K562 (cell line): ENCODE measurements around the gene ZFYVE27. TPM values are rescaled to one million over a fixed set of nuclear protein-coding genes. Genes with fewer than 3 reads are reported as not detected.

Experiments
- CREBBP ChIP-seq: IDR thresholded peaks from one replicate; pipeline ENCODE4 v1.6.1; 2012; ENCODE audit warnings: low read depth, mild to moderate bottlenecking, control low read depth, inconsistent platforms, low read length
- CTCFL ChIP-seq: IDR thresholded peaks from 2 replicates; pipeline ENCODE4 v1.6.1; 2011; ENCODE audit warnings: borderline replicate concordance, low read depth, mild to moderate bottlenecking, moderate library complexity, low read length; ENCODE audit not compliant: insufficient read depth, poor library complexity, severe bottlenecking
- HINFP ChIP-seq: fragments of 450-650 bp; conservative IDR thresholded peaks from 2 replicates; pipeline ENCODE4 v1.6.1; 2016; ENCODE audit warnings: missing genetic modification characterization, low read depth, mild to moderate bottlenecking, control low read depth, missing compliant biosample characterization
- HNRNPK ChIP-seq: fragments of 200-400 bp; formaldehyde crosslinking; IDR thresholded peaks from one replicate; pipeline ENCODE4 v1.6.1; 2018; ENCODE audit warnings: mild to moderate bottlenecking, low read depth, low read length; ENCODE audit not compliant: poor library complexity, severe bottlenecking
- LARP7 ChIP-seq: fragments of 450-650 bp; IDR thresholded peaks from 2 replicates; pipeline ENCODE4 v1.6.1; 2016
- MAX ChIP-seq: sonication (generic); formaldehyde crosslinking; IDR thresholded peaks from 2 replicates; pipeline ENCODE4 v1.9.0; 2022; ENCODE audit warnings: mild to moderate bottlenecking, missing genetic modification reagents
- MXD1 ChIP-seq: fragments of 250-450 bp; sonication (Bioruptor Pico); IDR thresholded peaks from 2 replicates; pipeline ENCODE4 v1.8.0; 2021; ENCODE audit warnings: borderline replicate concordance, mild to moderate bottlenecking, moderate library complexity; ENCODE audit not compliant: poor library complexity, severe bottlenecking
- NFXL1 ChIP-seq: fragments of 450-650 bp; formaldehyde crosslinking; IDR thresholded peaks from 2 replicates; pipeline ENCODE4 v1.4.0; 2021; ENCODE audit warnings: mild to moderate bottlenecking
- POLR2B ChIP-seq: fragments of 450-650 bp; IDR thresholded peaks from 2 replicates; pipeline ENCODE4 v1.6.1; 2018; ENCODE audit warnings: low read depth; ENCODE audit not compliant: partially characterized antibody
- PURB ChIP-seq: sonication (generic); formaldehyde crosslinking; IDR thresholded peaks from 2 replicates; pipeline ENCODE4 v1.9.0; 2021; ENCODE audit warnings: low read depth, mild to moderate bottlenecking, missing genetic modification reagents
- RAD21 ChIP-seq, 2 experiments: fragments of 250-450 bp in 1 of 2; fragments of 450-650 bp in 1 of 2; sonication (Bioruptor Pico) in 1 of 2; formaldehyde crosslinking in 1 of 2; IDR thresholded peaks in 1 of 2; conservative IDR thresholded peaks in 1 of 2; 2 replicates each; pipeline versions ENCODE4 v1.4.0 to v1.8.0; 2020 to 2022; ENCODE audit warnings: mild to moderate bottlenecking in 2 of 2, moderate library complexity in 1 of 2
- SREBF1 ChIP-seq: fragments of 150-350 bp; IDR thresholded peaks from 2 replicates; pipeline ENCODE4 v1.6.1; 2014; ENCODE audit warnings: antibody characterized with exemption, low read depth, low read length, borderline replicate concordance
- SRSF7 ChIP-seq: fragments of 200-400 bp; formaldehyde crosslinking; optimal IDR thresholded peaks from 2 replicates; pipeline ENCODE3; 2017; ENCODE audit warnings: mild to moderate bottlenecking, low read depth, low read length
- STAT6 ChIP-seq: sonication (generic); formaldehyde crosslinking; IDR thresholded peaks from 2 replicates; pipeline ENCODE4 v1.8.1; 2023; ENCODE audit warnings: mild to moderate bottlenecking, missing genetic modification reagents
- TAL1 ChIP-seq: fragments of 450-650 bp; IDR thresholded peaks from 2 replicates; pipeline ENCODE4 v1.6.1; 2016; ENCODE audit warnings: mild to moderate bottlenecking
- U2AF1 ChIP-seq: fragments of 200-400 bp; formaldehyde crosslinking; optimal IDR thresholded peaks from 2 replicates; pipeline ENCODE3; 2017; ENCODE audit warnings: mild to moderate bottlenecking, low read depth, low read length, moderate library complexity
- XRCC5 ChIP-seq: fragments of 200-400 bp; formaldehyde crosslinking; IDR thresholded peaks from 2 replicates; pipeline ENCODE4 v1.6.1; 2017; ENCODE audit warnings: low read depth, mild to moderate bottlenecking, low read length
- ZNF232 ChIP-seq: sonication (generic); formaldehyde crosslinking; IDR thresholded peaks from 2 replicates; pipeline ENCODE4 v1.8.0; 2022; ENCODE audit warnings: mild to moderate bottlenecking, missing genetic modification reagents
- ZNF584 ChIP-seq: fragments of 200-800 bp; sonication (Bioruptor generic); IDR thresholded peaks from 2 replicates; pipeline ENCODE4 v1.6.1; 2016; ENCODE audit warnings: low read depth, mild to moderate bottlenecking, missing genetic modification characterization, missing compliant biosample characterization
- polyA plus RNA-seq, 8 experiments: library from polyadenylated mRNA; depleted of rRNA in 4 of 8; stranded (reverse) in 5 of 8; unstranded in 3 of 8; fragments of >200 nt; fragmentation: Nextera tagmentation in 2 of 8; fragmentation: Illumina TruSeq in 1 of 8; extraction: Ambion mirVana in 2 of 8; extraction: Trizol in 1 of 8; gene quantifications; 2 replicates each; pipeline versions ENCODE4 v1.2.1 to v1.2.3, GENCODE V29; 2011 to 2014; ENCODE audit warnings: inconsistent platforms in 1 of 8, missing spikeins in 1 of 8
- total RNA-seq, 7 experiments: library from RNA; depleted of rRNA in 6 of 7; stranded (reverse); fragments of >200 nt in 6 of 7; fragmentation: Illumina TruSeq in 2 of 7; extraction: Trizol in 2 of 7; gene quantifications; 2 replicates each; pipeline versions ENCODE4 v1.2.1 to v1.2.3, GENCODE V29; 2011 to 2021; ENCODE audit warnings: low replicate concordance in 1 of 7

The ZFYVE27 gene
- total and polyA plus RNA-seq, 9 of the 15 experiments (the other 6 are each of a cell fraction or from before 2014, with no cell fraction given): 0.81 to 21.9 (median 15.3) TPM

- TF ChIP-seq ZNF584 (CRISPR knock-in tag) (no peak), STAT6 (CRISPR knock-in tag) (no peak), LARP7 (no peak), CTCFL (no peak), ZNF232 (CRISPR knock-in tag) (no peak), TAL1 (peak; percentile 84), XRCC5 (no peak), U2AF1 (no peak), SRSF7 (no peak), MAX (CRISPR knock-in tag) (peak; percentile 35; the same call in 1 of the 2 replicates), POLR2B (no peak), HINFP (tag) (no peak), RAD21 (CRISPR knock-in tag; conservative IDR thresholded peaks at IDR 0.05 in 1 of 2, IDR thresholded peaks at IDR 0.05 in 1 of 2) (no peak), NFXL1 (CRISPR knock-in tag) (no peak), SREBF1 (no peak), CREBBP (no peak), HNRNPK (no peak), PURB (CRISPR knock-in tag) (no peak), MXD1 (CRISPR knock-in tag) (no peak)
Measured at GRCh38 chr10:97771913-97772823, 35.2 kb downstream of the ZFYVE27 start, which contains the start of gene SFRP5 (continued).
